HG02763 (cell line): ENCODE data around the gene LCLAT1.
A peak's percentile ranks its signal among the peaks of the same experiment; 100 is the strongest.
"Not testable (repeated sequence)": the region's sequence is repeated elsewhere in the genome, so short reads cannot be mapped to it uniquely, and the experiment has no call there.

Experiments used
- ATAC-seq: cut with Tn5 transposase; IDR thresholded peaks from one replicate; pipeline ENCODE4 v1.9.1; 2021; ENCODE audit warnings: mild to moderate bottlenecking, moderate library complexity; ENCODE audit not compliant: unreplicated experiment

The LCLAT1 gene

GRCh38 chr2:30631051-30631671 is 184.1 kb downstream of the LCLAT1 start:
- peak; percentile 87 for ATAC-seq

GRCh38 chr2:30633039-30633438 is 186.0 kb downstream of the LCLAT1 start:
- no peak for ATAC-seq

DNA sequence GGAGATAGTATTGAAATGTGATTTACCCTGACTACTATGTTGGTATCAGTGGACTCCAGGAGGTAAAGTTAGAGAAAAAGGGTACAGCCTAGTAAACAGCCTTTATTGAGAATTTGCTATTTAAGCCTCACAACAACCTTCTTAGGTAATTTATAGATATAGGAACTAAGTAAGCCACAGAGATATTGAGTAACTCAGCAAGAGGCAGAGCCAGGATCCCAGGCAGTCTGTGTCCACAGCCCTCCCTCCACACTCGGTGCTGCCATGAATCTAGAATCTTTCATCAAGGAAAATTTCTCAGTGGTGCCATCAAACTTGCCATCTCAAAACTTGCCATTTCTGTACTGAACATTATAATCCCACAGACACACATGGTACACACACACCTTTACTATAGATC is 189.3 kb downstream of the LCLAT1 start:
- ATAC-seq = no peak

DNA sequence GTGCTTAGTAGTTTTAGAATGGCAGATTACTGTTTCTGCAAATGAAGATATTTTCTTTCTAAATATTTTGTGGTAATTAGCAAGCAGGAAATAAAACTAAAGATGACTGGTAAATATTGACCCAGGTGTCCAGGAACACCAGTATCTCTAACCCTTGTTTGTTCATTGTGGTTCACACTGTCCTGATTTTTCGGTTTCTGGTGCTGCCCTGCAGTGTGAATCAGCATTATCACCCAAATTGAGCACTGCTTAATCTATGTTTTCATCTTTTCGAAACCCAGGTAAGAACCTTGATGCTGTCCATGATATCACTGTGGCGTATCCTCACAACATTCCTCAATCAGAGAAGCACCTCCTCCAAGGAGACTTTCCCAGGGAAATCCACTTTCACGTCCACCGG is 192.8 kb downstream of the LCLAT1 start:
- no peak for ATAC-seq

DNA sequence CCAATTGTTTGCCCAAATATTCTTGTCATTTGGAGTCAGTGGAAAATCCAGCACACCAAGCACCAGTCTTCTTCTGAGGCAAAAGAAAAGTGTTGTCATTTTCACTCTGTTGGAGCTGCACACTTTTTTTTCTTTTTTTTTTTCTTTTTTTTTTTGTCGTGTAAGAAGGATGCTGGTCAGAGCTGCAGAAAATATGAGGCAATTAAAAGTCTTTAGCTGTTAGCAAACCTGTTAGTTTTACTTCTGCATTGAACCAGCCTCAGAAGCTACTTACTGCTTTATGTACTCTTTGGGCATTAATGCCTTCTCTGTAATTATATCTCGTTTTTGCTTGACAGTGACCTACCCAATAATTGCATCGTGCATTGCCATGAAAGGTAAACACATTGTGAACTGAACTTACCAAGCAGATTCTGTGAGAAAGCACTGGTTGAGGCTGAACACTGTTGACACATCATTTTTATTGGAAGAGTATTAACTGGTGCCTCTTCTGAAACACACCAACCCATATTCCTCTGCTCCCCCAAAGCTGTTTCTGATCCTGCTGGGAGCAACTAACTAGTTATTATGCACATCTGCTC is 194.8 kb downstream of the LCLAT1 start:
- no peak for ATAC-seq

- not testable (repeated sequence) for ATAC-seq
Measured at GRCh38 chr2:30643013-30643412, 196.0 kb downstream of the LCLAT1 start.

DNA sequence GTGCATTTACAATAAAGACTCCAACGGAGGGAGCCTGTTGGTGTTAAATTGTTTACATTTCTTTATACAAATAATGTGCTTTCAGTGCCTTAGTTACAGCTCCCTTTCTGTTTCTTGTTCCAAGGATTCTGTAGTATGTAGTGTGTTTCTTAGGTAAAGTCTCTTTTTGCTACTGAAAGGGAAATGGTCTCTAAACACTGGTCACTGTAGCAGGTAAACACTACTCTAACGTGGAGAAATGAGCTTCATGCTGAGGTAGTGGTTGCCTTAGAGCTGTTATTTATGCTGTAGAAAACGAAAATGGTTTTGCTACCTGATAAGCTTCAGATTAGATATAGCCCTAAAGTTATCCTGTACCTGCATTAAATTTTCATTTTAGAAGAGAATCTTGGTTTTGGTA is 196.6 kb downstream of the LCLAT1 start:
- ATAC-seq = no peak

- no peak for ATAC-seq
Measured at GRCh38 chr2:30645081-30645744, 198.2 kb downstream of the LCLAT1 start.

DNA sequence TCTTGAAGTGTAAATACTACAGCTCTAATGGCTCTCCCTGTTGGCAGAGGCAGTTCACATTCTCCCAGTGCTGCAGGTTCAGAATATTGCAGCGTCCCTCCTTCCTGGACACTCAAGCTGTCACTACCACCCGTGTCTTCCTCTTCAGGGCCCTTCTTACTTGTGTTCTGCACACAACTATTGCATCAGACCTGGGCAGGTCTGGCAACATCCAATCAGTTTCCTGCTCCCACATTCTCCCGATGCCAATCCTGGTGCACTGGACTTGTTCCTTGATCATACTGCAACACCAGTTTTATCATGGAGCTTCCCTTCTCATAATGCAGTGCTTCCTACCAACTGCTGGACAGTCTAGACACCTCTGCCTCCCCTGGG is 198.7 kb downstream of the LCLAT1 start:
- no peak for ATAC-seq

GRCh38 chr2:30647752-30648457 is 200.9 kb downstream of the LCLAT1 start:
- ATAC-seq = no peak

DNA sequence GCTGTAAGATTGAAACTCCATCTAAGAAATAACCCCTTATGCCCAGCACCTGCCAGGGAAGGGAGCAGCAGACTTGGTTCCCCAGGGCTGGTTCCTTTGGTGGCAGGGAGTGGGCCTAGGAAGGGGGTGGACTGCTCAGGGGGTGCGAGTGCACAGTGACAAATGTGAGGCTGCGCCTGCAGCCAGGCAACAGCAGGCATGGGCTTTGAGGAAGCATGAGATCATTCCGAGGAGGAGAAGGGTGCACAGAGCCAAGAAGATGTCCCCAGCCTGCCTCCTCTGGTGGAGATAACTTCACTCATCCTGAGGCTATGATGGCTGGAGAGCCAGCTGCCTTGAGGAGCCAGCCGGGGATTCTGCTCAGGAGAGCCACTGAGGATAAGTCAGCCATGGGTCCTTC is 202.2 kb downstream of the LCLAT1 start:
- no peak for ATAC-seq

- no peak for ATAC-seq
Measured at GRCh38 chr2:30649828-30650227, 202.8 kb downstream of the LCLAT1 start.

GRCh38 chr2:30652271-30652915 is 205.3 kb downstream of the LCLAT1 start:
- ATAC-seq = no peak

DNA sequence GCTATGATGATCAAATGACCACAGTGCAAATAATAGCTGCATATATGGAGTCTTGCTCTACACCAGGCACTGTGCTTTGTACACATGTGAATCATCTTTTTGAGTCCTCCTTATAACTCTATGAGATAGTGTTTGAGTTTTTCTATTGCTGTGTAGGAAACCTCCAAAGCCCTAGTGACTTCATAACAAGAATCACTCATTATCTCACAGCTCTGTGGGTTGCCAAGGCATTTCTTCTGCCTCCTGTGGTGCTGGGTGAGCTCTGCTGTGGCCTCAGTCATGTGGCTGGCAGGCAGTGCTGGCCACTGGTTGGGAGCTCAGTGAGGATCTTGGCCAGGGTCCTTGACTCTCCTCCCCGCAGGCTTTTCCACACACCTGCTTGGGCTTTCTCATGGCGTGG is 206.8 kb downstream of the LCLAT1 start:
- ATAC-seq = no peak

DNA sequence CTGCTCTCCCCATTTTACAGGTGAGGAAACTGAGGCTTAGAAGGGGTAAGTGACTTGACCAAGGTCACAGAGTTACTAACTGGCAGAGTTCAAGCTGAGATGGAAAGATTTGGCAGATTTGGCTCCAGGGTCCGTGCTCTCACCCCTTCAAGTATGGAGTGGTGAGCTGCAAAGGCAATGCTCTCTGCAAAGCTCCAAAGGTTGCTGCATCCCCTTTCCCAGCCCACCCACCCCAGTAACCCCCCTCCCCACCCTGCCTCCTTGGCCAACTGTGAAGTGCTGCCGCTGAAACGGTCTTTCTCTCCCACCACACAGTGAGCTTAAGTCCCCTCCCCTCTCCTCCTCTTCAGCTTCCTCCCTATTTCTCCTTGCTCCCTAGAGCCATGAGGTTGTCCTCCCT is 207.4 kb downstream of the LCLAT1 start:
- ATAC-seq = no peak

DNA sequence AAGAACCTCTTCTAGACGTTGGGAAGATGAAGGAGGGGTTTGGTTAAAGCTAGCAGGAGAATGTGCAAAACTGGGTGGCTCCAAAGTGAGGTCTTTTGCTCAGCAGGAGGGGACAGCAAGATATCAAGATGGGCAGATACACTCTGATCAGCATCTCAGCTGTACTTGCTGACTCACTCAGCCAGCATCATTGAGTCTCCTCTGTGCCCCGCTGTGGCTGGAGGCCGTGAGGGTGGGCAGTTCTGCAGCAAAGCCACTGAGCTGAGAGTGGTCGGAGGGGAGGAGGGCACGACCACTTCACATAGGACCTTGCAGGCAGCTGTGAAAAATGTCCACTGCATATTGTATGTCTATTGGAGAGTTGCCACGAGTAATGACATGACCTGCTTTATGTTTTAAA is 208.2 kb downstream of the LCLAT1 start:
- ATAC-seq = no peak

GRCh38 chr2:30655660-30656059 is 208.6 kb downstream of the LCLAT1 start:
- no peak for ATAC-seq

- no peak for ATAC-seq
Measured at GRCh38 chr2:30656079-30656478, 209.0 kb downstream of the LCLAT1 start.

GRCh38 chr2:30661173-30662107 is 214.4 kb downstream of the LCLAT1 start:
- no peak for ATAC-seq
